GM18508 (cell line): ENCODE results near the gene NSG2.
"Not testable (repeated sequence)": the region's sequence is repeated elsewhere in the genome, so short reads cannot be mapped to it uniquely, and the experiment has no call there.

Experiments
- ATAC-seq: cut with Tn5 transposase; IDR thresholded peaks from one replicate; pipeline ENCODE4 v1.9.1; 2021; ENCODE audit warnings: moderate number of reproducible peaks; ENCODE audit not compliant: insufficient read depth, unreplicated experiment

NSG2 gene

GRCh38 chr5:174097486-174098185, 52.1 kb downstream of the NSG2 start:
- ATAC-seq: no peak

GRCh38 chr5:174098694-174099093, 53.2 kb downstream of the NSG2 start:
- no peak for ATAC-seq

- no peak for ATAC-seq
Measured at GRCh38 chr5:174100490-174100889, 55.0 kb downstream of the NSG2 start.

GRCh38 chr5:174101195-174101730, 55.8 kb downstream of the NSG2 start:
- no peak for ATAC-seq

GRCh38 chr5:174102574-174102973, 57.1 kb downstream of the NSG2 start:
- ATAC-seq: not testable (repeated sequence)

GRCh38 chr5:174106997-174107655, 61.6 kb downstream of the NSG2 start:
- no peak for ATAC-seq

GRCh38 chr5:174108745-174109144, 63.2 kb downstream of the NSG2 start:
- ATAC-seq: no peak

GRCh38 chr5:174109698-174110260, 64.3 kb downstream of the NSG2 start:
- ATAC-seq: no peak

GRCh38 chr5:174110310-174110709, 64.8 kb downstream of the NSG2 start:
- ATAC-seq: no peak

- ATAC-seq: no peak
Measured at GRCh38 chr5:174111287-174111973, 65.9 kb downstream of the NSG2 start.

GRCh38 chr5:174115226-174115625, 69.7 kb downstream of the NSG2 start:
- no peak for ATAC-seq

- no peak for ATAC-seq
Measured at GRCh38 chr5:174118823-174119467, 73.4 kb downstream of the NSG2 start.

GRCh38 chr5:174119468-174119881, 74.0 kb downstream of the NSG2 start:
- no peak for ATAC-seq

- no peak for ATAC-seq
Measured at GRCh38 chr5:174120401-174121005, 75.0 kb downstream of the NSG2 start.

GRCh38 chr5:174134545-174134944, 89.0 kb downstream of the NSG2 start:
- ATAC-seq: no peak

GRCh38 chr5:174139623-174140022, 94.1 kb downstream of the NSG2 start:
- ATAC-seq: no peak

- ATAC-seq: no peak
Measured at GRCh38 chr5:174140452-174141020, 95.0 kb downstream of the NSG2 start.

GRCh38 chr5:174141398-174141797, 95.9 kb downstream of the NSG2 start:
- no peak for ATAC-seq

GRCh38 chr5:174145091-174145490, 99.6 kb downstream of the NSG2 start:
- ATAC-seq: no peak

- no peak for ATAC-seq
Measured at GRCh38 chr5:174145821-174146220, 100.3 kb downstream of the NSG2 start.
